NT2/D1 (cell line): ENCODE measurements around the gene EAF1.

Source experiments
- SUZ12 ChIP-seq: IDR thresholded peaks from 2 replicates; pipeline ENCODE4 v1.6.1; 2011; ENCODE audit not compliant: insufficient read length, insufficient read depth; ENCODE audit errors: extremely low read depth
- YY1 ChIP-seq: IDR thresholded peaks from 2 replicates; pipeline ENCODE4 v1.6.1; 2011; ENCODE audit not compliant: insufficient read length, insufficient read depth
- ZNF274 ChIP-seq: IDR thresholded peaks from 2 replicates; pipeline ENCODE4 v1.6.1; 2011; ENCODE audit warnings: mild to moderate bottlenecking, low read depth, low read length

DNA sequence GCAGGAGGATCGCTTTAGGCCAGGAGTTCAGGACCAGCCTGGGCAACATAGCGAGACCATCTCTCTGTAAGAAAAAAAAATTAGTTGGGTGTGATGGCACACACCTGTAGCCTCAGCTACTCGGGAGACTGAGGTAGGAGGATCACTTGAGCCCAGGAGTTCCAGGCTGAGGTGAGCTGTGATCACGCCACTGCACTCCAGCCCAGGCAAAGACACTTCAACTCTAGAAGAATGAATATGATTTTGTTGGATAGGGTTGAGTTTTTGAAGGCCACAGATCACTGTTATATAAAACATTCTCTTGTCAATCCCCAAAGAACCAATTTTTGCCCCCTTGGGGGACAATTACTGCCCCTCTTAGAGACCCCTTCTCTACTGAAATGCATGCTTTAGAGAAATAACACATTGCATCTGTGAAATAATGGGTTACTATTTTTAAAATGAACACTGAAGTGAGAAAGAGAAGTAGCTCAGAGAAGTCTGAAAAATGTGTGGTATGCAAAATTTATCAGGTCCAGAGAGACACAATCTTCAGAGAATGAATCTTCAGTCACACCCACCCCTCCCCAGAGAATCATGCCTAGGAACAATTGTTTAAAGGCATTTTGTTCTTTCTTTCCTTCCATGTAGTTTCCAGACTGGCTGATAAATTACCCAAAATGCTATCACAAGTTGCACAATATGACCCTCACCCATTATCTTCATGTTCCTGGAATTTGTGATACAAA is 42.7 kb upstream of the EAF1 start:
- no peak for TF ChIP-seq ZNF274
- no peak for TF ChIP-seq YY1
- TF ChIP-seq SUZ12: no peak
